GM21723 (cell line): Measurements from ENCODE around the gene PDIA5.

Experiments used
- ATAC-seq: cut with Tn5 transposase; IDR thresholded peaks from one replicate; pipeline ENCODE4 v1.9.1; 2021; ENCODE audit warnings: mild to moderate bottlenecking, moderate library complexity; ENCODE audit not compliant: unreplicated experiment

Gene PDIA5

DNA sequence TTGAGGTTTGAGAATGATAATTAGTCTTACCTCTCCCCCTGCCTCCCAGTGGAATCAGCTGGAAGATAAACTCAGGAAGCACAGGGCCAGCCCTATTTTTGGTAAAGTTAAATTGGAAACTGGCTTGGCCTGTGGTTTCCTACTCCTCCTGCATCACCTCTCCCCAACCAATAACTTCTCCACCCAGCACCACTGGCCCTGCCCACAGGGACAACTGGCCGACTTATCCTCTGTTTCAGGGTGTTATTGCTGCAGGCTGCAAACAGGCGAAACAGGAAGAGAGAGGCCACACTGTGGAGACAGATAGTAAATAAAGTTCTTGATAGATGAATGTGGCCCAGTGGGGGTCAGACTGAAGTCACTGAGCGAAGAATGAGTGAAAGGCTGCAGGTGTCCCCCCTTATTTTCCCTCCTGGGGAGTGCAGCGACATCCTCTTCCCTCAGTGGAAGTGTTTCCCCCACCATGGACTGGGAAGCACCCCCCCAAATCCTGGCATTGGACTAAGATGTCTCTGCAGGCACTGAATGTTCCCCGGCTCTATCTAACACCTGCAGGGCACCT lies 47.1 kb downstream of the PDIA5 start:
- no peak for ATAC-seq

DNA sequence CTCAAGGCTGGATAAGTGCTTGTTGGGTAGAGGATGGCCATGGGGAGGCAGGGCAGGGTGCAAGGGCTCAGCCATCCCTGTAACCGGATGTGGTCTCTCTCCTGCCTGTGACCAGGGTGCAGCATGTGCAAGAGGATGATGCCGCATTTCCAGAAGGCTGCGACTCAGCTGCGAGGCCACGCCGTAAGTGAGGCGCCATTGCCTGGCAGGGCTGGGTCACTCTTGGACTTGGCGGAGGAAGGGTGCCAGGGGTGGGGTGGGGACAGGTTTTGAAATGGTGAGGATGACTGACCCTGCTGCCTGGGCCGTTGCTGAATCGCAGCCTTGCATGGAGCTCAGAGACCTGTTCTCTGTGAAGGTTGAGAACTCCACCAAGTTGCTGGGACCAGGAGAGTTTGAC lies 49.3 kb downstream of the PDIA5 start:
- no peak for ATAC-seq

DNA sequence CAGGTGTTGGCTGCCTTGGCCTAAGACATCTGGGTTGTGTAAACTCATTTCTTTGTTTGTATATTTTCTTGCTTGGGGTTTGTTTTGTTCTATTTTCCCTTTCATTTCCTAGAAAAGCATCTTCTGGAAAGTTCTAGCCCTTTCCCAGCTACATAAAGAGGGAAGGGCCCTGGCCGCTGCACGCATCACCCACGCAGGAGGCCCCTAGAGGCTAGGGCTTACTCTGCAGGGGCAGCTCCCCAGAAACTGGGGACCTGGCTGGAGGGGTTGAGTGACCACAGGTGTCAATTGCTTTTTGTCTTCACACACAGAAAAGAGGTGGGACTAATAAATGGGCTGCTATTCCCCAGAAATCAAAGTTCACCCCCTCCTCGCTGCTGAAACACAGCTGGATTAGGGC lies 52.6 kb downstream of the PDIA5 start:
- ATAC-seq, result no peak

DNA sequence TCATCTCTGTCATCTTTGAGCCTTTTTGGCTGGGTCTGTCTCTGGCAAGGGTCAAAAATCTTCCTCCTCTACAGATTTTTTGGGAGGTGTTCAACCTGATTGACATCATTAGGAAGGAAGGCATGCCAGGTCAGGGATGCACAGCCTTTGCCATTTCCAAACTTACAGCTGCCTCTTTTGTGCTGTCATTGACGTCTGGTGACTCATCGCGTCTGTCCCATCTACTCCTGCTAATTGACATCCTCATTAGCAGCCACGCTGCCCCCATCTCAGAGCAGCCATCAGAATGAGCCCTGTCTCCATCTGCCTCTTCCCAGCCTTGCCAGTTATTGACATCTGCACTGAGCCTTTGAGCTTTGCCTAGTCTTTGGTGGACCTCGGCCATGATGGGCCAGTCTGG lies 53.0 kb downstream of the PDIA5 start:
- no peak for ATAC-seq

DNA sequence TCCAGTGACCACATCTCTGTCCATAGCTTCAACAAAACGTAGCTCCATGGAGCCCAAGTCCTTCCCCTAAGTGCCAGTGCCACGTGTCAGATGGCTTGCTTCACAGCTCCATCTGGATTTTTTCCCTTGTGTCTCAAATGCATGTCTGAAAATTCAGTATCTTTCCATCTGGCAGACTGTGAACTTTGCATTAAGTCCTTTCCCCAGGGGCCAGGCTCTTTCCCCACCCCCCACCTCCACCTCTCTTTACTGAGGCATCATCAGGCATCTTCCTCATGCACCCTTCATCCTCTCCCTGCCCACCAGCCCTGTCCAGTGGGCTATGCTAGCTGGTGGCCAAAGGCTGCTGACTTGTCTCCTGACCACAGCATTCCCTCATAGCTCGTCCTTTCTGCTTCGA lies 53.7 kb downstream of the PDIA5 start:
- no peak for ATAC-seq

GRCh38 chr3:123122057-123122456 lies 55.2 kb downstream of the PDIA5 start:
- ATAC-seq, result no peak

DNA sequence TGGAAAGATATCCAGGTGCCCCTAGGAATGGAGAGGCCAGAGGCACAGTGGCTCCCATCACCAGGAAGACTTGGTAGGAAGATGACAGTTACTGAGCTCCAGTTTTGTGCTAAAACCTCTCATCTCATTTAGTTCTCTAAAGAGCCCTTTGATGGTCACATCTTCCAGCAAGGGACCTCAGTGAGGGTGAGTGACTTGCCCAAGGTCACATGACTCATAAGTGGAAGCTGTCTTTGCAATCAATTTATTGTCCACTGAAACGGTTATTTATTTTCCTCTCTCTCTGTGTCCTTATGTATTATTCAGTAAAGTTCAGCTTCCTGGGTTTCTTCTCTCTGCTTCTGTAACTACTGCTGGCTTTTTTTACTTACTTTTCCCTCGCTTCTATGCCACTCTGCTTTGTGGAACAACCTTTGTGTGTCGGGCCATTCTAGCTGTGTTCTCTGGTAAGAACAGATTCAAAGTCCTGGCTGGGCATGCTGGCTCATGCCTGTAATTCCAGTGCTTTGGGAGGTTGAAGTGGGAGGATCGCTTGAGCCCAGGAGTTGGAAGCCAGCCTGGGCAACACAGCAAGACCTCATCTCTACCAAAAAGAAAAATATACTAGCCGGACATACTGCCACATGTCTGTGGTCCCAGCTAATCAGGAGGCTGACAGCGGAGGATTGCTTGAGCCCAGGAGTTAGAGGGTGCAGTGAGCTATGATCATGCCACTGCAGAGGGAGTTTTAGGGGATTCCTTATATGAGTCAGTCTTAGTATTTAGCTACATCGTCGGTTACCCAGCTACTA lies 55.9 kb downstream of the PDIA5 start:
- no peak for ATAC-seq

- no peak for ATAC-seq
Measured at GRCh38 chr3:123123716-123124616, 57.1 kb downstream of the PDIA5 start.

DNA sequence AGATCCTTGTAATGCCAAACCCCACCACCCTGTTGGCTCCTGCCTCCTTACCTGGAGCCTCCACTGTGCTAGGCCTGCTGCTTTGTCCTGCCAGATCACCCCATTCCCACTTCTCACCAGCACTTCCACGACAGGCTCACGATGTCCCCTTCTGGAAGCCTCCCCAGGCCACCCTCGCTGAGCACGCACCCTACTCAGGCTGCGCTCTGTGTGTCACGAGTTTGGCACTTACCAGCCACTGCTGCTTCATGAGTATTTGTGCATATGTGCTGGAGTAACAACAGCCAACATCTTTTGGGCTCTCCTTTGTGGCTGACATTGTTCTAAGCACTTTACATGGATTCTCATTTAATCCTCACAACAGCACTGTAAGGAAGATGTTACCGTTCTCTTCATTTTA lies 58.1 kb downstream of the PDIA5 start:
- ATAC-seq, result no peak

GRCh38 chr3:123126031-123126430 lies 59.2 kb downstream of the PDIA5 start:
- ATAC-seq, result no peak

- ATAC-seq, result no peak
Measured at GRCh38 chr3:123126653-123127052, 59.8 kb downstream of the PDIA5 start.

DNA sequence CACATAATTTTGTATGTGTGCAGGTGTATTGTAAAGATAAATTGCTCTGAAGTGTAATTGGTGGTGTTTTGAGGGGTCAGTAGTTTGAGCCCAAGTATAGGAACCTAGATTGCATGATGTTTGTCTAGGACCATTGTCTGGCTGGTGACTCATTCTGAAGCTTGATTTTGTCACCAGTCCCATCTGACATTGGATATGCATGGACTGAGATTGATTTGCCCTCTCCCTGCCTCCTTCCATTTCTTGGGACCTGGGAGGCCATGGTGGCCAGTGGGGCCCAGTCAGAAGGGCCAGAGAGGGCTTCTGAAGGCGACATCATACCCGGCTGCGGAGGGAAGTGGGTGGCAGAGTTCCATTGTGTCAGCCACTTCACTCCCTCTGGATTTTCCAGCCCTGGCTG lies 62.3 kb downstream of the PDIA5 start:
- ATAC-seq, result no peak

- no peak for ATAC-seq
Measured at GRCh38 chr3:123129532-123129931, 62.7 kb downstream of the PDIA5 start.

DNA sequence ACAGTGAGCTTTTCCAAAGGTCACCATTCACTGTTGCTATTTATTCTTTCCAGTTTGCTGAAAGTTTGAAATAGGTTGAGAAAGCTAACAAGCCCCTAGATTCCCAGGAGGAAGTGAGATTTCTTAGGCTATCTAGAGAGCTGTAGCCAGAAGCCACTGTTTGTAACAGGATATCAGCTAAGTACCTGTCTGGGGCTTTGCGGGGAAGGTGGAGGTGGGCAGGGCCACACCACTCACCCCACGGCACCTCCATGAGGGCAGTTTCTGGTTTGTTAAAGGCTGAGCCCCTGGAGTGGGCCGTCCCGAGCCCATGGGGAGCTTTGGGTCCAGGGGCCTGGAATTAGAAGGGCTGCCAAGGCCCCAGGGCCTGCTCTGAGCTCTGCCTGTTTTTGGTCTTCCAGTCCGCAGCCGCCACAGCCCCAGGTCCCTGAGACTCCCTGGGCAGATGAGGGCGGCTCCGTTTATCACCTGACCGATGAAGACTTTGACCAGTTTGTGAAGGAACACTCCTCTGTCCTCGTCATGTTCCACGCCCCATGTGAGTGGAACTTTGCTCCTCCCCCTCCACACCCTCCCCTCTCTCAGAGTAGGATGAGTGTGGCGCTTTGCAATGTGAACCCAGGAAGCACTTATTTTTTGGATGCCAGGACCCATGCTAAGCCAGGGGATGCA lies 63.4 kb downstream of the PDIA5 start:
- ATAC-seq, result no peak

GRCh38 chr3:123134671-123135070 lies 67.8 kb downstream of the PDIA5 start:
- ATAC-seq, result no peak

- no peak for ATAC-seq
Measured at GRCh38 chr3:123137001-123137400, 70.2 kb downstream of the PDIA5 start.

DNA sequence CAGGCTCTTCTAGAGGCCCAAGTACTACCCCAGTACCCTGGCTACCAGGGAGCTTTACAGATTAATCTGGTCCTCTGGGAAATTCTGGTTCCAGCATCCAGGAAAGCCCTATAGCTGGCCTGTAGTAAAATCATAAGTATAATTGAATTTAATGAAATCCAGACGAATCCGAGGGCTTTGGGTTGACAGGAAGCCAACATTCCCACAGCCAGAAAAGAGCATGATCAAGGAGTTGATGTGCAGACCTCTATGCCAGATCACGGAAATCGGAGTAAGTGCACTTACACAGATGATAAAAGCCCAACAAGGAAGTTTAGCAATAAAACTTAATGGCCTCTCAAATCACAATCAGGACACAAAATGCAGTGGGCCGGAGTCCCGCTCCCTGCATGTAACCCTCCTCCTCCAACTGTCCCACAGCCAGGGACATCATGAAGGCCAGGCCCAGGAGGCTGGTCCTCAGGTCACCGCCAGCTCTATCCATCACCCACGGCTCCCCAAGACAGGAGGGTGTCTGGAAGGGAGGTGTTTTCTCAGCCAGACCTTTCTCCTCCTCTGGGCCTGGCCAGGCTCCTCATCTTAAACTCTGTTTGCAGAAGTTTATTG lies 72.1 kb downstream of the PDIA5 start:
- no peak for ATAC-seq

DNA sequence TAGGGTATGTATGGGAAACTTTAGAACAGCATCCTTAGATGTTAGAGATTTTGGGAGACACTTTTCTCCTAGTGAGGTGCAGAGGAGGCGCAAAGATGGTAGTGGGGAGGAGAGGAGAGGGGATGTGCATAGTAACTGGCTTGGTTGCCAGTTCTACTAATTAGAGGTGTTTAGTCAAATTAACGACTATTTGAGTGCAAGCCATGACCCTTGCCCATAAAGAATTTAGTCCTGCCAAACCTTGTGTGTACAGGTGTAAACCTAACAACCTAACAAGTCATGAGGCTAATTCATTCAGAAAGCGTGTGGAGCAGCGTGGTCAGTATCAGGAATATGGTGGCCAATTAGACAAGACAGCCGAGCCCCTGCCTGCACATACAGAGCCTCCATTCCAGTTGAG lies 72.7 kb downstream of the PDIA5 start:
- ATAC-seq, result no peak

DNA sequence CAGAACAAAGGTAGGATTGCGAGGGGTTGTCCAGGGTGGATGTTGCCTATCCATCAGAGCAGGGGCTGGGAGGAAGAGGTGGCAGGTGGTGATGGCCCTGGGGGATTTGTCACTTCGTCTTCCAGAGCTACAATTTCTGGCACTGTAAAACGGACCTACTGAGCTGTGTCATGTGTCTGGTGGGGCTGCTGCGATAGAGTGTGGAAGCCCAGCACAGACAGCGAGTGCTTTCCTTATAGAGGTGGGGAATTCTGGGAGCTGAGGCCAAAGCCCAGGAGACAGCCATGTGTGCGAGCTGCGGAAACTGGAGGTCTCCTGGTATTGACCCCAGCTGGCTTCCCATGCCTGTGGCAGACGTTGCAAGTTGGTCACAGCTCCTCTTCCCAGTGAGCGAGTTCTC lies 73.7 kb downstream of the PDIA5 start:
- ATAC-seq, result no peak

DNA sequence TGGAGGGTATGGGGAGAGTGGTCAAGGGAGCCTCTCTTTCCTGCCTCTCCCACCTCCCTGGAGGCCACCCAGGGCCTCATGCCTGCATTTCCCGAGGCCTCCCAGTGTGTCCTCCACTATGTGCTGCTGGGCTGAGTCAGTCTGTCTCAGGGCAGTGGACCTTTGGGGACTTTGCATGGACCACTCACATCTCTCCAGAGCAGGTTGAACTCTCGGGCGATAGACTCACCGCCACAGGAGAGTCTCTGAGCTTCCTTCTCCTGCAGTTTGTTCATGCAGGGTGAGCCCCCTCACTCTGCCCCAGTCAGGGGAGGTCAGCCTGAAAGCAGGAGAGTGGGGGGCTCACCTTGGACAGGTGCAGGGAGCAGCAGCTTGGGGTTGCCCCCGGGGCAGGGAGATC lies 74.5 kb downstream of the PDIA5 start:
- ATAC-seq, result no peak
